ENCODE data around the gene APPL2.

DNA sequence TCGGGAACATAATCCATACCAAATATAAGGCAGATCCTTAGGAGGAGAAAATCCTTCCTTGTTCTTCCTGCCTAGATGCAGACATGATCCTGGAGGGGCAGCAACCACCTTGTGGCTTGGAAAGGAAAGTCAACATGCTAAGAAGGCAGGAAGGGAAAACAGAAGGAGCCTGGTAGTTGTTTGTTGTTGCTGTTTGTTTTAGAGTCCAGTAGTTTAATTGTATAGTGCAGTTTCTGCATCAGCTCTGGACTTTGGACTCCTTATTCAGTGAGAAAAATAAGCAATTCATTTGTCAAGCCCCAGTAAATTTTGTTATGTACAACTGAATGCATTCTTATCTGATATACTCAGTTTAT lies 45.7 kb upstream of the APPL2 start:
- TF ChIP-seq, protein P1, sequence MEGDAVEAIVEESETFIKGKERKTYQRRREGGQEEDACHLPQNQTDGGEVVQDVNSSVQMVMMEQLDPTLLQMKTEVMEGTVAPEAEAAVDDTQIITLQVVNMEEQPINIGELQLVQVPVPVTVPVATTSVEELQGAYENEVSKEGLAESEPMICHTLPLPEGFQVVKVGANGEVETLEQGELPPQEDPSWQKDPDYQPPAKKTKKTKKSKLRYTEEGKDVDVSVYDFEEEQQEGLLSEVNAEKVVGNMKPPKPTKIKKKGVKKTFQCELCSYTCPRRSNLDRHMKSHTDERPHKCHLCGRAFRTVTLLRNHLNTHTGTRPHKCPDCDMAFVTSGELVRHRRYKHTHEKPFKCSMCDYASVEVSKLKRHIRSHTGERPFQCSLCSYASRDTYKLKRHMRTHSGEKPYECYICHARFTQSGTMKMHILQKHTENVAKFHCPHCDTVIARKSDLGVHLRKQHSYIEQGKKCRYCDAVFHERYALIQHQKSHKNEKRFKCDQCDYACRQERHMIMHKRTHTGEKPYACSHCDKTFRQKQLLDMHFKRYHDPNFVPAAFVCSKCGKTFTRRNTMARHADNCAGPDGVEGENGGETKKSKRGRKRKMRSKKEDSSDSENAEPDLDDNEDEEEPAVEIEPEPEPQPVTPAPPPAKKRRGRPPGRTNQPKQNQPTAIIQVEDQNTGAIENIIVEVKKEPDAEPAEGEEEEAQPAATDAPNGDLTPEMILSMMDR (conservative IDR thresholded peaks at IDR 0.05; ENCODE audit: low read depth, low read length): no peak
- TF ChIP-seq EZH2 (IDR thresholded peaks at IDR 0.05; ENCODE audit: borderline replicate concordance, low read depth, low read length, poor library complexity, severe bottlenecking): no peak

Data from A673 (cell line).